GM12878 (cell line): ENCODE data around the gene RNF41. TPM values are rescaled to one million over a fixed set of nuclear protein-coding genes. Genes with fewer than 3 reads are reported as not detected.

Experiments used
- ASH2L ChIP-seq: fragments of 300-600, 200-600 bp; sonication (generic); IDR thresholded peaks from 2 replicates; pipeline ENCODE4 v1.6.1; 2017; ENCODE audit warnings: low read depth, mild to moderate bottlenecking, borderline replicate concordance
- CHD2 ChIP-seq: IDR thresholded peaks from 2 replicates; pipeline ENCODE4 v1.6.1; 2011; ENCODE audit warnings: low read depth, low read length, improper control_type of control experiment, borderline replicate concordance
- CREM ChIP-seq: IDR thresholded peaks from 2 replicates; pipeline ENCODE4 v1.6.1; 2014; ENCODE audit warnings: antibody characterized with exemption, low read depth
- GATAD2B ChIP-seq: fragments of 450-650 bp; conservative IDR thresholded peaks from 2 replicates; pipeline ENCODE4 v1.6.1; 2017; ENCODE audit warnings: low read depth, mild to moderate bottlenecking, moderate library complexity
- HCFC1 ChIP-seq: fragments of 150-350 bp; IDR thresholded peaks from 2 replicates; pipeline ENCODE4 v1.6.1; 2014; ENCODE audit warnings: low read length
- HDAC2 ChIP-seq: fragments of 200-600 bp; sonication (generic); IDR thresholded peaks from 2 replicates; pipeline ENCODE4 v1.6.1; 2017
- HDAC6 ChIP-seq: fragments of 200-600 bp; sonication (generic); IDR thresholded peaks from one replicate; pipeline ENCODE4 v1.8.0; 2017; ENCODE audit warnings: antibody characterized with exemption; ENCODE audit not compliant: unreplicated experiment
- HDGF ChIP-seq: fragments of 450-650 bp; IDR thresholded peaks from 2 replicates; pipeline ENCODE4 v1.6.1; 2016; ENCODE audit warnings: antibody characterized with exemption
- MTA3 ChIP-seq: IDR thresholded peaks from 2 replicates; pipeline ENCODE4 v1.6.1; 2012; ENCODE audit warnings: low read length, inconsistent platforms, borderline replicate concordance
- MXI1 ChIP-seq: fragments of 150-350 bp; IDR thresholded peaks from 2 replicates; pipeline ENCODE4 v1.6.1; 2011; ENCODE audit warnings: low read depth, mild to moderate bottlenecking, inconsistent platforms, low read length, improper control_type of control experiment
- MYB ChIP-seq: fragments of 150-350 bp; IDR thresholded peaks from 2 replicates; pipeline ENCODE4 v1.6.1; 2014; ENCODE audit warnings: mild to moderate bottlenecking, low read depth, low read length, borderline replicate concordance
- NFXL1 ChIP-seq: fragments of 450-650 bp; IDR thresholded peaks from 2 replicates; pipeline ENCODE4 v1.6.1; 2017; ENCODE audit warnings: antibody characterized with exemption, mild to moderate bottlenecking, borderline replicate concordance
- NRF1 ChIP-seq: conservative IDR thresholded peaks from 2 replicates; pipeline ENCODE4 v1.6.1; 2011; ENCODE audit warnings: mild to moderate bottlenecking, low read depth, low read length, improper control_type of control experiment
- PKNOX1 ChIP-seq: fragments of 450-650 bp; IDR thresholded peaks from 2 replicates; pipeline ENCODE4 v1.6.1; 2016; ENCODE audit warnings: mild to moderate bottlenecking
- PML ChIP-seq: IDR thresholded peaks from 2 replicates; pipeline ENCODE4 v1.6.1; 2012; ENCODE audit warnings: low read length, inconsistent platforms
- POU2F2 ChIP-seq: IDR thresholded peaks from 3 replicates; pipeline ENCODE4 v1.6.1; 2011; ENCODE audit warnings: low read depth, mild to moderate bottlenecking, low read length, borderline replicate concordance
- SREBF1 ChIP-seq: IDR thresholded peaks from 2 replicates; pipeline ENCODE4 v1.6.1; 2012; ENCODE audit warnings: mild to moderate bottlenecking, low read length
- SREBF2 ChIP-seq: IDR thresholded peaks from 2 replicates; pipeline ENCODE4 v1.6.1; 2012; ENCODE audit warnings: mild to moderate bottlenecking, low read length
- STAT1 ChIP-seq: fragments of 450-650 bp; conservative IDR thresholded peaks from 2 replicates; pipeline ENCODE4 v1.6.1; 2014; ENCODE audit warnings: antibody characterized with exemption, mild to moderate bottlenecking
- TCF12 ChIP-seq: IDR thresholded peaks from 2 replicates; pipeline ENCODE4 v1.6.1; 2011; ENCODE audit warnings: low read depth, mild to moderate bottlenecking, low read length
- WRNIP1 ChIP-seq: IDR thresholded peaks from 2 replicates; pipeline ENCODE4 v1.6.1; 2011; ENCODE audit warnings: low read depth, low read length, improper control_type of control experiment, borderline replicate concordance
- YY1 ChIP-seq: IDR thresholded peaks from 2 replicates; pipeline ENCODE4 v1.6.1; 2011; ENCODE audit warnings: low read depth, mild to moderate bottlenecking, low read length
- polyA plus RNA-seq, 11 experiments: library from polyadenylated mRNA; depleted of rRNA in 4 of 11; unstranded in 6 of 11; stranded (reverse) in 5 of 11; fragments of >200 nt; fragmentation: Nextera tagmentation in 4 of 11; fragmentation: Illumina TruSeq in 1 of 11; extraction: Ambion mirVana in 4 of 11; extraction: Trizol in 1 of 11; gene quantifications; 1 replicate in 1 of 11; 2 replicates in 10 of 11; pipeline versions ENCODE4 v1.2.1 to v1.2.3, GENCODE V29; 2011 to 2016; ENCODE audit warnings: inconsistent platforms in 2 of 11, missing spikeins in 2 of 11, low read depth in 1 of 11
- total RNA-seq, 4 experiments: library from RNA; depleted of rRNA in 3 of 4; stranded (reverse); fragments of >200 nt in 3 of 4; fragmentation: Illumina TruSeq in 1 of 4; extraction: Trizol in 1 of 4; gene quantifications; 2 replicates each; pipeline versions ENCODE4 v1.2.1 to v1.2.3, GENCODE V29; 2013 to 2021
- TF ChIP-seq, protein P1 (sequence below): fragments of 450-650 bp; IDR thresholded peaks from 2 replicates; pipeline ENCODE4 v1.6.1; 2016; ENCODE audit warnings: mild to moderate bottlenecking, moderate library complexity, borderline replicate concordance
- TF ChIP-seq, protein P2 (sequence below): IDR thresholded peaks from 2 replicates; pipeline ENCODE4 v1.6.1; 2012; ENCODE audit warnings: low read depth, low read length, improper control_type of control experiment
- TF ChIP-seq, protein P3 (sequence below): IDR thresholded peaks from 2 replicates; pipeline ENCODE4 v1.6.1; 2012; ENCODE audit warnings: low read length, inconsistent platforms

Gene RNF41
- total and polyA plus RNA-seq, 10 of the 15 experiments (the other 5 are each of a cell fraction or from before 2014, with no cell fraction given): 11.1 to 47.8 (median 30.6) TPM

DNA sequence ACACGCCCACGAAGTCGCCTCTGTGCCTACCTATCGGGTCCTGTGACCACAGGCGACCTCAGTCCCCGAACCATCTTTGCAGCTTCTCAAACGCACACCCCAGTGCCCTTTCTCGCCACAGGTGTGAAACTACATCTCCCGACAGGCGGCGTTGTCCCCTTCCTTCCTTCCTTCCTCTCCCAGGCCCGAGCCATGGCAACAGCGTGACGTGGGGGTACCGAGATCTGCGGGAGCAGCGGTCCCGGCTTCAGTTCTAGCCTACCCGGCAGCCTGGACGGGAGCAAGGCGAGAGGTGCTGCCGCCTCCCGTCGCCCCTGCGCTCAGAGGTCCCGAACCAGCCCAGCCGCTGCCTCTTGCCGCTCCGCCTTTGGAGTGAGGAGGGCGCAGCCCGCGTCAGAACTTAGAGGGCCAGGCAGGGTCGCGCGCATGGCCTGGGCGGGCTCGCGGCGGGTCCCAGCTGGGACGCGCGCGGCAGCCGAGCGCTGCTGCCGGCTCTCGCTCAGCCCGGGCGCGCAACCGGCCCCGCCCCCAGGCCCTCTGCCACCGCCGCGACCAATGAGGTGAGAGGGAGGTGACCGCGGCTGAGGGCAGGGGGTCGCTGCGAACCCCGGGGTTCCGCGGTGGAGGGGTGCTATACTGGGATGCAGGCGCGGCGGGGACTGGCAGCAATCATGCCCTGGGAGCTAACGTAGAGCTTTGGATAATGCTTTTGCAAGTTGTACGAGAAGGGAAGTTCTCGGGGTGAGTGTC lies 45.1 kb upstream of the RNF41 start, which contains the start of gene COQ10A (continued):
- TF ChIP-seq NRF1 (no peak), TCF12 (no peak), SREBF2 (no peak), GATAD2B (peak; percentile 85), MXI1 (peak; percentile 83), CHD2 (no peak), NFXL1 (no peak), CREM (peak; percentile 79), MTA3 (no peak), ASH2L (no peak), SREBF1 (no peak), MYB (no peak), PKNOX1 (no peak), YY1 (no peak), PML (no peak), HCFC1 (peak; percentile 81), HDAC6 (no peak), HDAC2 (no peak), STAT1 (no peak), WRNIP1 (no peak), POU2F2 (no peak), HDGF (peak; percentile 24; the same call in 1 of the 2 replicates)
- TF ChIP-seq, protein P1, sequence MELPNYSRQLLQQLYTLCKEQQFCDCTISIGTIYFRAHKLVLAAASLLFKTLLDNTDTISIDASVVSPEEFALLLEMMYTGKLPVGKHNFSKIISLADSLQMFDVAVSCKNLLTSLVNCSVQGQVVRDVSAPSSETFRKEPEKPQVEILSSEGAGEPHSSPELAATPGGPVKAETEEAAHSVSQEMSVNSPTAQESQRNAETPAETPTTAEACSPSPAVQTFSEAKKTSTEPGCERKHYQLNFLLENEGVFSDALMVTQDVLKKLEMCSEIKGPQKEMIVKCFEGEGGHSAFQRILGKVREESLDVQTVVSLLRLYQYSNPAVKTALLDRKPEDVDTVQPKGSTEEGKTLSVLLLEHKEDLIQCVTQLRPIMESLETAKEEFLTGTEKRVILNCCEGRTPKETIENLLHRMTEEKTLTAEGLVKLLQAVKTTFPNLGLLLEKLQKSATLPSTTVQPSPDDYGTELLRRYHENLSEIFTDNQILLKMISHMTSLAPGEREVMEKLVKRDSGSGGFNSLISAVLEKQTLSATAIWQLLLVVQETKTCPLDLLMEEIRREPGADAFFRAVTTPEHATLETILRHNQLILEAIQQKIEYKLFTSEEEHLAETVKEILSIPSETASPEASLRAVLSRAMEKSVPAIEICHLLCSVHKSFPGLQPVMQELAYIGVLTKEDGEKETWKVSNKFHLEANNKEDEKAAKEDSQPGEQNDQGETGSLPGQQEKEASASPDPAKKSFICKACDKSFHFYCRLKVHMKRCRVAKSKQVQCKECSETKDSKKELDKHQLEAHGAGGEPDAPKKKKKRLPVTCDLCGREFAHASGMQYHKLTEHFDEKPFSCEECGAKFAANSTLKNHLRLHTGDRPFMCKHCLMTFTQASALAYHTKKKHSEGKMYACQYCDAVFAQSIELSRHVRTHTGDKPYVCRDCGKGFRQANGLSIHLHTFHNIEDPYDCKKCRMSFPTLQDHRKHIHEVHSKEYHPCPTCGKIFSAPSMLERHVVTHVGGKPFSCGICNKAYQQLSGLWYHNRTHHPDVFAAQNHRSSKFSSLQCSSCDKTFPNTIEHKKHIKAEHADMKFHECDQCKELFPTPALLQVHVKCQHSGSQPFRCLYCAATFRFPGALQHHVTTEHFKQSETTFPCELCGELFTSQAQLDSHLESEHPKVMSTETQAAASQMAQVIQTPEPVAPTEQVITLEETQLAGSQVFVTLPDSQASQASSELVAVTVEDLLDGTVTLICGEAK: peak; percentile 82
- TF ChIP-seq, protein P2, sequence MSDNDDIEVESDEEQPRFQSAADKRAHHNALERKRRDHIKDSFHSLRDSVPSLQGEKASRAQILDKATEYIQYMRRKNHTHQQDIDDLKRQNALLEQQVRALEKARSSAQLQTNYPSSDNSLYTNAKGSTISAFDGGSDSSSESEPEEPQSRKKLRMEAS: no peak
- TF ChIP-seq, protein P3, sequence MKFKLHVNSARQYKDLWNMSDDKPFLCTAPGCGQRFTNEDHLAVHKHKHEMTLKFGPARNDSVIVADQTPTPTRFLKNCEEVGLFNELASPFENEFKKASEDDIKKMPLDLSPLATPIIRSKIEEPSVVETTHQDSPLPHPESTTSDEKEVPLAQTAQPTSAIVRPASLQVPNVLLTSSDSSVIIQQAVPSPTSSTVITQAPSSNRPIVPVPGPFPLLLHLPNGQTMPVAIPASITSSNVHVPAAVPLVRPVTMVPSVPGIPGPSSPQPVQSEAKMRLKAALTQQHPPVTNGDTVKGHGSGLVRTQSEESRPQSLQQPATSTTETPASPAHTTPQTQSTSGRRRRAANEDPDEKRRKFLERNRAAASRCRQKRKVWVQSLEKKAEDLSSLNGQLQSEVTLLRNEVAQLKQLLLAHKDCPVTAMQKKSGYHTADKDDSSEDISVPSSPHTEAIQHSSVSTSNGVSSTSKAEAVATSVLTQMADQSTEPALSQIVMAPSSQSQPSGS: no peak
